Upper lobe of left lung (tissue), 4 donors: ENCODE data around the gene PRAMEF12.
"Not testable (repeated sequence)": the region's sequence is repeated elsewhere in the genome, so short reads cannot be mapped to it uniquely, and the experiment has no call there.

Experiments
- POLR2AphosphoS5 ChIP-seq, 2 donors: sonication (generic); formaldehyde crosslinking; IDR thresholded peaks; one replicate each; pipeline ENCODE4 v1.5.1; 2017; ENCODE audit warnings: antibody characterized with exemption in 2 of 2
- TF ChIP-seq, protein P1 (sequence below), 6 experiments: fragments of 450-650 bp in 4 of 6; fragments of 200-600 bp in 2 of 6; sonication (generic) in 2 of 6; IDR thresholded peaks; one replicate each; pipeline ENCODE4 v1.5.1; 2016 to 2019; ENCODE audit warnings: antibody characterized with exemption in 6 of 6

GRCh38 chr1:12783783-12784182 is 10.2 kb downstream of the PRAMEF12 start:
- TF ChIP-seq, protein P1, sequence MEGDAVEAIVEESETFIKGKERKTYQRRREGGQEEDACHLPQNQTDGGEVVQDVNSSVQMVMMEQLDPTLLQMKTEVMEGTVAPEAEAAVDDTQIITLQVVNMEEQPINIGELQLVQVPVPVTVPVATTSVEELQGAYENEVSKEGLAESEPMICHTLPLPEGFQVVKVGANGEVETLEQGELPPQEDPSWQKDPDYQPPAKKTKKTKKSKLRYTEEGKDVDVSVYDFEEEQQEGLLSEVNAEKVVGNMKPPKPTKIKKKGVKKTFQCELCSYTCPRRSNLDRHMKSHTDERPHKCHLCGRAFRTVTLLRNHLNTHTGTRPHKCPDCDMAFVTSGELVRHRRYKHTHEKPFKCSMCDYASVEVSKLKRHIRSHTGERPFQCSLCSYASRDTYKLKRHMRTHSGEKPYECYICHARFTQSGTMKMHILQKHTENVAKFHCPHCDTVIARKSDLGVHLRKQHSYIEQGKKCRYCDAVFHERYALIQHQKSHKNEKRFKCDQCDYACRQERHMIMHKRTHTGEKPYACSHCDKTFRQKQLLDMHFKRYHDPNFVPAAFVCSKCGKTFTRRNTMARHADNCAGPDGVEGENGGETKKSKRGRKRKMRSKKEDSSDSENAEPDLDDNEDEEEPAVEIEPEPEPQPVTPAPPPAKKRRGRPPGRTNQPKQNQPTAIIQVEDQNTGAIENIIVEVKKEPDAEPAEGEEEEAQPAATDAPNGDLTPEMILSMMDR (IDR thresholded peaks at IDR 0.05) = not testable (repeated sequence)
- TF ChIP-seq POLR2AphosphoS5 (IDR thresholded peaks at IDR 0.05) = not testable (repeated sequence)
